ENCODE measurements around the gene CPNE4.

- no peak for TF ChIP-seq CTCF (IDR thresholded peaks at IDR 0.05)
- no peak for TF ChIP-seq POLR2A (IDR thresholded peaks at IDR 0.05)
Measured at GRCh38 chr3:131802029-131802428, 232.8 kb downstream of the CPNE4 start.

All from body of pancreas (tissue), 4 donors.